Small intestine (tissue), 7 donors: ENCODE results near the gene TCF7L2. TPM values are rescaled to one million over a fixed set of nuclear protein-coding genes. Genes with fewer than 3 reads are reported as not detected.

Experiments
- DNase-seq, 2 donors: peaks; one replicate each; pipeline versions ENCODE4 v3.0.0 to v3.0.0-alpha.2; 2013
- FAIRE-seq: peaks from 2 replicates; lab custom pipeline; 2012; peaks lifted over from hg19 to GRCh38; lab: Jason Lieb, UNC
- H3K27ac ChIP-seq, 3 donors: one replicate each; pipeline ENCODE4 v1.5.1; 2013; ENCODE audit warnings: low read length in 2 of 3, mild to moderate bottlenecking in 2 of 3, control low read depth in 1 of 3, inconsistent platforms in 1 of 3, low read depth in 1 of 3, moderate library complexity in 1 of 3
- H3K27me3 ChIP-seq, 3 donors: one replicate each; pipeline ENCODE4 v1.6.1; 2013; ENCODE audit warnings: low read length in 3 of 3, inconsistent platforms in 1 of 3; ENCODE audit not compliant: control insufficient read depth in 3 of 3, insufficient read depth in 3 of 3
- H3K36me3 ChIP-seq, 3 donors: one replicate each; pipeline ENCODE4 v1.6.1; 2013; ENCODE audit warnings: low read length in 3 of 3, inconsistent platforms in 1 of 3, low read depth in 1 of 3, mild to moderate bottlenecking in 1 of 3, moderate library complexity in 1 of 3; ENCODE audit not compliant: control insufficient read depth in 3 of 3, insufficient read depth in 2 of 3
- H3K4me1 ChIP-seq, 3 donors: one replicate each; pipeline ENCODE4 v1.6.1; 2013; ENCODE audit warnings: low read length in 2 of 3, inconsistent platforms in 1 of 3, low read depth in 1 of 3, mild to moderate bottlenecking in 1 of 3, moderate library complexity in 1 of 3; ENCODE audit not compliant: control insufficient read depth in 3 of 3, insufficient read depth in 2 of 3
- H3K4me3 ChIP-seq, 3 donors: one replicate each; pipeline ENCODE4 v1.5.1; 2013; ENCODE audit warnings: low read length in 3 of 3, control low read depth in 1 of 3, inconsistent platforms in 1 of 3, low read depth in 1 of 3, mild to moderate bottlenecking in 1 of 3, moderate library complexity in 1 of 3
- H3K9me3 ChIP-seq, 2 donors: one replicate each; pipeline ENCODE4 v1.6.1; 2013; ENCODE audit warnings: low read depth in 1 of 2, low read length in 1 of 2; ENCODE audit not compliant: control insufficient read depth in 2 of 2, insufficient read depth in 1 of 2
- WGBS, 3 donors: extraction: QIAGEN DNeasy Blood & Tissue Kit; methylation state at CpG; one replicate each; pipeline ENCODE4 v1.1.7; 2013; 5-methylcytosine and 5-hydroxymethylcytosine counted together
- polyA plus RNA-seq, 4 donors: library from polyadenylated mRNA; stranded (reverse) in 3 of 4; unstranded in 1 of 4; fragments of 200-250 nt in 3 of 4; fragments of 120-200 nt in 1 of 4; gene quantifications; one replicate each; pipeline versions ENCODE4 v1.2.1 to v1.2.3, GENCODE V29; 2013
- donor health status: healthy with polysubstance abuse.
- donor health status: control.
- donor health status: control.
- donor health status: Bipolar disorder and iron deficiency.
- donor health status: healthy.

Gene TCF7L2
- polyA plus RNA-seq, 4 donors = 13.2 to 50.3 (median 18.8) TPM

GRCh38 chr10:112927980-112928379, 22.1 kb upstream of the TCF7L2 start:
- Histone ChIP-seq H3K36me3 (no peaks in the 10 kb centered on the region), H3K4me3 (no peak overlapping the region), H3K27me3 (no peaks in the 10 kb centered on the region), H3K4me1 (no peaks in the 10 kb centered on the region), H3K9me3 (peaks cover 0 to 5% of the 10 kb centered on the region in 2 donors), H3K27ac (no peak overlapping the region)
- DNase-seq (no peak), FAIRE-seq (no peak)
- 80 to 87% (median 82%) methylated on average over 2 of the region's 2 CpGs for WGBS, 3 donors

GRCh38 chr10:112932658-112933057, 17.4 kb upstream of the TCF7L2 start:
- Histone ChIP-seq H3K9me3 (peaks cover 0 to 5% of the 10 kb centered on the region in 2 donors), H3K4me3 (no peak overlapping the region), H3K36me3 (no peaks in the 10 kb centered on the region), H3K27ac (no peak overlapping the region), H3K27me3 (no peaks in the 10 kb centered on the region), H3K4me1 (no peaks in the 10 kb centered on the region)
- WGBS, 3 donors = 96 to 97% (median 96%) methylated on average over 4 of the region's 4 CpGs
- DNase-seq (no peak), FAIRE-seq (no peak)

GRCh38 chr10:112934193-112934592, 15.9 kb upstream of the TCF7L2 start:
- Histone ChIP-seq H3K4me3 (no peak overlapping the region), H3K27ac (no peak overlapping the region), H3K4me1 (peaks cover 0 to 9% (median 5%) of the 10 kb centered on the region in 3 donors), H3K9me3 (peaks cover 0 to 5% of the 10 kb centered on the region in 2 donors), H3K36me3 (no peaks in the 10 kb centered on the region), H3K27me3 (no peaks in the 10 kb centered on the region)
- WGBS, 3 donors = 45 to 59% (median 45%) methylated on average over 2 of the region's 2 CpGs
- FAIRE-seq = no peak
- no peak for DNase-seq

- Histone ChIP-seq H3K36me3 (no peaks in the 10 kb centered on the region), H3K27ac (peak overlapping the region in 2 of 3 donors; percentile 30 to 69), H3K4me1 (peaks cover 0 to 16% (median 5%) of the 10 kb centered on the region in 3 donors), H3K4me3 (no peak overlapping the region), H3K27me3 (no peaks in the 10 kb centered on the region), H3K9me3 (no peaks in the 10 kb centered on the region)
- WGBS, 3 donors = 30 to 68% (median 43%) methylated on average over 6 of the region's 6 CpGs
- FAIRE-seq (no peak), DNase-seq (peak; percentile 80 to 82)
These were observed 11.1 kb upstream of the TCF7L2 start for GRCh38 chr10:112938808-112939482.

- no peaks in the 10 kb centered on the region for H3K9me3 ChIP-seq
- DNase-seq (peak; percentile 32 to 59), FAIRE-seq (no peak)
- H3K4me3 ChIP-seq = no peak overlapping the region
- H3K27ac ChIP-seq = peak overlapping the region in 1 of 3 donors; percentile 47
- H3K4me1 ChIP-seq = peaks cover 5 to 25% (median 7%) of the 10 kb centered on the region in 3 donors
- no peaks in the 10 kb centered on the region for H3K27me3 ChIP-seq
- 11 to 32% (median 26%) methylated on average over 5 of the region's 5 CpGs for WGBS, 3 donors
- H3K36me3 ChIP-seq = no peaks in the 10 kb centered on the region
These were observed 4.2 kb upstream of the TCF7L2 start for GRCh38 chr10:112945811-112946210.

- DNase-seq (peak in 1 of 2 donors; percentile 21), FAIRE-seq (no peak)
- H3K9me3 ChIP-seq = no peaks in the 10 kb centered on the region
- H3K27ac ChIP-seq = peak overlapping the region in 1 of 3 donors; percentile 47
- H3K4me3 ChIP-seq = no peak overlapping the region
- H3K27me3 ChIP-seq = no peaks in the 10 kb centered on the region
- peaks cover 5 to 25% (median 7%) of the 10 kb centered on the region in 3 donors for H3K4me1 ChIP-seq
- no peaks in the 10 kb centered on the region for H3K36me3 ChIP-seq
- 87 to 95% (median 91%) methylated on average over 3 of the region's 3 CpGs for WGBS, 3 donors
These were observed 3.4 kb upstream of the TCF7L2 start for GRCh38 chr10:112946649-112947048.

GRCh38 chr10:112948196-112948595, 1.9 kb upstream of the TCF7L2 start:
- peaks cover 0 to 4% (median 0%) of the 10 kb centered on the region in 3 donors for H3K36me3 ChIP-seq
- no peak for FAIRE-seq
- peak overlapping the region in 1 of 3 donors; percentile 44 for H3K4me3 ChIP-seq
- 47 to 82% (median 69%) methylated on average over 1 of the region's 1 CpG for WGBS, 3 donors
- no peaks in the 10 kb centered on the region for H3K9me3 ChIP-seq
- peaks cover 5 to 25% (median 7%) of the 10 kb centered on the region in 3 donors for H3K4me1 ChIP-seq
- peaks cover 0 to under 1% (median 0%) of the 10 kb centered on the region in 3 donors for H3K27me3 ChIP-seq
- peak; percentile 64 to 69 for DNase-seq
- H3K27ac ChIP-seq = peak overlapping the region; percentile 49 to 90 (median 84)

- H3K4me3 ChIP-seq = peak overlapping the region; percentile 10 to 56 (median 46)
- FAIRE-seq = peak; percentile 77
These were observed 764 bp upstream of the TCF7L2 start for GRCh38 chr10:112949143-112949823.

More at GRCh38 chr10:112949143-112949823, 764 bp upstream of the TCF7L2 start:
- no peaks in the 10 kb centered on the region for H3K9me3 ChIP-seq
- 1 to 6% (median 1%) methylated on average over 9 of the region's 9 CpGs for WGBS, 3 donors
- peak overlapping the region; percentile 84 to 94 (median 90) for H3K27ac ChIP-seq
- peaks cover 0 to 4% (median 0%) of the 10 kb centered on the region in 3 donors for H3K36me3 ChIP-seq
- H3K27me3 ChIP-seq = peaks cover 0 to 3% (median 0%) of the 10 kb centered on the region in 3 donors
- H3K4me1 ChIP-seq = peaks cover 5 to 23% (median 7%) of the 10 kb centered on the region in 3 donors
- DNase-seq = peak; percentile 84 to 89
